Dermis blood vessel endothelial cell (primary cell): ENCODE measurements around the gene NUMB. TPM values are rescaled to one million over a fixed set of nuclear protein-coding genes. Genes with fewer than 3 reads are reported as not detected.
A peak's percentile ranks its signal among the peaks of the same experiment; 100 is the strongest.
"Not testable (repeated sequence)": the region's sequence is repeated elsewhere in the genome, so short reads cannot be mapped to it uniquely, and the experiment has no call there.

Experiments used
- DNase-seq: peaks from one replicate; pipeline ENCODE4 v3.0.0; 2010
- total RNA-seq: library from RNA; depleted of rRNA; stranded (reverse); fragments of >200 nt; gene quantifications from 2 replicates; pipeline ENCODE4 v1.2.3, GENCODE V29; 2014

NUMB gene
- total RNA-seq, 1 donor from 2014 or later = 46.3 TPM

DNA sequence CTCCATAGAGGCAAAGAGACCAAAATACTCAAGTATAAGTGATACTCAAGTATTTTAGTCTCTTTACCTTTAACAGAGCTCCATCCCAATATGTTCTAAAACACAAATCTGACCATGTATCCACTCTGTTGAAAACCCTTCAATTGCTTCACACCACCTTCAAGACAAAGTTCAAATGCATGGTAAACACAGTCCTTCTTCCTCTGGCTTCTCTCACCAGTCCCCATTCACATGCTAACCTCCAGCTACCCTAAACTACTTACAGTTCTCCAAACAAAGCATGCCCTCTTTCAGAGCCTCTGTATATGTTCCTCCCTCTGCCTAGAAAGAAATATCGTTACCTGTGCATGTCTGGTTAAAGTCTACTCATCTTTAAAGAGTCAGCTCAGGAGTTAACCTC lies 100.2 kb downstream of the NUMB start:
- DNase-seq = no peak

DNA sequence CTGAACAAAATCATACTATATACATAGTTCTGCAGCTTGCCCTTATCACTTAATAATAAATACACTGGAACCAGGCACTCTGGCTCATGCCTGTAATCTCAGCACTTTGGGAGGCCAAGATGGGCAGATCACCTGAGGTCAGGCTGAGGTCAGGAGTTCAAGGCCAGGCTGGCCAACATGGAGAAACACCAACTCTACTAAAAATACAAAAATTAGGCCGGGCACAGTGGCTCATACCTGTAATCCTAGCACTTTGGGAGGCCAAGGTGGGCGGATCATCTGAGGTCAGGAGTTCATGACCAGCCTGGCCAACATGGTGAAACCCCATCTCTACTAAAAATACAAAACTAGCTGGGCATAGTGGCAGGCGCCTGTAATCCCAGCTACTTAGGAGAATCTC lies 109.3 kb downstream of the NUMB start:
- not testable (repeated sequence) for DNase-seq

DNA sequence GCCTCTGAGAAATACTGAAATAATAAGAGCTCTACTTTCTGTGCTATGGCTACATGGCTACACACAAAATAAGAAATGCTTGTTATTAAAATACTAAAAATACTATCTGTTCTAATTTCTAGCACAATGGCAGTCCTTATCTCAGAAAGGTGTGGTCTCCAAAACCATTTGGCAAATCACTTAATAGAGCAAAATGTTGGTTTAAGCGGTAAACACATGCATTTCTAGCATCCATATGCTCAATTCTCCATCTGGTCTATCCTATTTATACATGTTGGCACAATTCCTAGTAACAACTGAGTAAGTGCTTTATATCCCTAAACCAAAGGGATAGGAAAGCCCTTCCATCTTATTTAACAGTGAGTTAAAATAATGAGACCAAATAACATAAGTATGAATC lies 114.0 kb downstream of the NUMB start:
- DNase-seq = no peak

DNA sequence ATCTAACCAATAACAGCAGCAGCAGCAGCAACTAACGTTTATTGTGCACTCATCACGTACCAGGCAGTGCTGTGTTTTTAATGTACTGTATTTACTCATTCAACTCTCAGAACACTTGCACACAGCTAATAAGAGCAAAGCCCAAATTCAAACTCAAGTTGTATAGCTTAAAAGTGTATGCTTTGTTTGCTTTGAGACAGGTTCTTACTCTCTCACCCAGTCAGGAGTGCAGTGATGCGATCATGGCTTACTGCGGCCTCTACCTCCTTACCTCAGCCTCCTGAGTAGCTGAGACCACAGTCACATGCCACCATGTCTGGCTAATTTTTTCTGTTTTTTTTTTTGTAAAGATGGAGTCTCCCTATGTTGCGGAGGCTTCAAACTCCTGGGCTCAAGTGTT lies 115.7 kb downstream of the NUMB start:
- DNase-seq = no peak

DNA sequence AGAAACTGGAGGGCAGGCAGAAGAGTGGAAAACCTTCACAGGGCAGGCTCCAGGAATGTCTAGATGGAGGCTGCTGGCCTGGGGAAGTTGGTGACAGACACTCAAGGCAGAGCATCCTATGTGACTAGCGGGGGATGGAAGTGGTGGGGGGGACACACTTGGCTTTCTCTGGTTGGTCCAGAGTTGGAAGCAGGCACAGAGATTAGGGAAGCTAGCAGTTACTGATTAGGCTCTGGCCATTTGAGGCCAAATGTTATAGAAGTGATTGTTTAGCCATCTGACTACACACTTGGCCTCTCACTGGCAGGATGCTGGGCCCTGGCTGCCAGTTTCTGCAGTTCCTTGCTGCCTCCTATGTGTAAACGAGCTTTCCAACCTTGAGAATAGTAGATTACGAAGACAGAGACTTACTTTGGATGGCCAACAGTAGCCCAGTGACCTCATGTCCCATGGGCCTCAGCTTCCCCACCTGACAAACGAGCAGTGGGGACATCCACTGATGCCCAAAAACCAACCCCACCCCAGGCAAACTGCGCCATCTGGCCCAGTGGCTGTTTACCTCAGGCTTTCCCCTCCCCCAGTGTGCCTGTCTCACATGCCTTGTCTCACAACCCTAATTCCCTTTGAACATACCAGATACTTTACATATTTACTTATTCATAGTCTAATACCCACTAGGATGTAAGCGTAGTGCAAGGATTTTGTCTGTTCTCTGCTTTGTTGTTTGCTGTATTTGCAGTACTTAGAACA lies 118.3 kb downstream of the NUMB start:
- no peak for DNase-seq

DNA sequence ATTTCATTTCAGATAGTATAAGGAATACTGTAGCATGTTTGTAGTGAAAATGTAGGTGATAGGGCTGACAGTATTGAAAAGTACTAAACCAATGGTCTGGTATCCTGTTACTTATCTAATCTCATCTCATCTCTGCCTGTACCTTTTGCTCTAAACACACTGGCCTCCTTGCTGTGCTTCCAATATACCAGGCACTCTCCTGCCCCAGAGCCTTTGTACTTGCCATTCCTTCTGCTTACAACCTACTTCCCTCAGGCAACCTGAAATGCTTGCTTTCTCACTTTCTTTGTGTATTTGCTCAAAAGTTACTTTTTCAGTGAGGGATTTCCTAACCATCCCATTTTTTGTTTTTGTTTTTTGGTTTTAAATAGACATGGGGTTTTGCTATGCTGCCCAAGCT lies 119.1 kb downstream of the NUMB start:
- DNase-seq = no peak

DNA sequence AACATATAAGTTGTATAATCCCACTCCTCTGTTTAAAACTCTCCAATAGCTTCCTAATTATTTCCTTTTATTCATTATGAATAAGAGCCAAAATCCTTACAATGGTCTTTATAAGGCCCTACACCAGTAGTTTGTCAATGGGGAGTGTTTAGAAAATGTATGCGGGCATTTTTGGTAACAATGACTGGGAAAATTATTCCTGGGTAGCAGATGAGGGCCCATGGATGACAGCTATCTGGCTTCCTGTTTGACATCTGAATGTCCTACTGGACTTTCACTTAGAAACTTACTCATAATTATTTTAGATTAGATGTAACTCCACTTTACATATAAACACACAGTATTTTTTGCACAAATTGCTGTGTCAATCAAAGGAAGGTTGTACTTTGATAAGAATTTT lies 119.8 kb downstream of the NUMB start:
- DNase-seq = peak; percentile 19

DNA sequence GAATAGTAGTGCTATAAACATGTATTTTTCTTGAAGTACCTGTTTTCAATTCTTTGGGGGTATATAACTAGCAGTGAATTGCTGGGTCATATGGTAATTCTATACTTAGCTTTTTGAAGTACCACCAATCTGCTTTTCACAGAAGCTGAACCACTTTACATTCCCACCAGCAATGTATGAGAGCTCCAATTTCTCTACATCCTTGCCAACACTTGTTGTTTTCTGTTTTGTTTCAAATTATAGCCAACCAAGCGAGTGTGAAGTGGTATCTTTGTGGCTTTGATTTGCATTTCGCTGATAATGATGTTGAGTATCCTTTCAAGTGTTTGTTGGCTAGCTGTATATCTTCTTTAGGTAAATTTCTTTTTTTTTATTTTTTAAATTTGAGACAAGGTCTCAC lies 125.3 kb downstream of the NUMB start:
- no peak for DNase-seq

DNA sequence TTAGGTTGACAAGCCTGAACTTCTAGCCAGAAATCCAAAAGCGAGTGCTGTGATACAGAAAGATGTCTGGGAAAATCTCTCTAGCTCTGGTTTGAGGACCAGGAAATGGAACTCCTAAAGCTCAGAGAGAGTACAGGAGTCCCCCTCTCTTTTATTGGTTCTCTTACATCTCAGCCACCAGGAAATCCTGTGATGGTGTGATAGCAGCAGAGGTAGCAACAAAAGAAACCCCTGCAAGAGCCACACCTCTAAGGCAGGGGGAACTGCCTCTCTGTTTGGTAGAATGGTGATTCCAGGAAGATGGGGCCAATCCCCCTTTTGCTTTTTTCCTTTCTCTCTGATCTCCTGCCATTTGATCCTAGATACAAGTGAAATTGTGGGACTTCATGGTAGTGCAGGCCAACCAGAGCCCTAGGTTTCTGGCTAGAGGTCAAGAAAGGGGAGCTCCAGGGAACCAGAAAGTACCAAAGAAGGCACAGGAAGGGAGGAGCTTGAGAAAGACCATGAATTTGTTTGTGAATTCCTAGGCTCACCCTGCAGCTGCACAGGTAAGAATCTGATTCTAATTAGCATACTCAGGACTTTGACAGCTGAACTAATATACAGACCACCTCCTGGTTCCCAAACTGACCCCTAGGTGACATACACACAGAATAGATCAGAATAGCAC lies 132.6 kb downstream of the NUMB start:
- DNase-seq = no peak

DNA sequence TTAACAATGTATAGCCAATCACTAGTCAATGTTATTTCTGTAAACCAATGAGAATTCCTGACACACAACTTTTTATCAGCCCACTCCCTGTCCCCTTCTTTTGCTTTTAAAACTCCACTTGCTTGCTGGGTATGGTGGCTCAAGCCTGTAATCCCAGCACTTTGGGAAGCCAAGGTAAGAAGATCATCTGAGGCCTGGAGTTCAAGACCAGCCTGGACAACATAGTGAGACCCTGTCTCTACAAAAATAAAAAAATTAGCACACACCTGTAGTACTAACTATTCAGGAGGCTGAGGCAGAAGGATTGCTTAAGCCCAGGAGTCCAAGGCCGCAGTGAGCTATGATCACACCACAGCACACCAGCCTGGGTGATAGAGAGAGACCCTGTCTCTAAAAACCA lies 133.3 kb downstream of the NUMB start:
- no peak for DNase-seq

DNA sequence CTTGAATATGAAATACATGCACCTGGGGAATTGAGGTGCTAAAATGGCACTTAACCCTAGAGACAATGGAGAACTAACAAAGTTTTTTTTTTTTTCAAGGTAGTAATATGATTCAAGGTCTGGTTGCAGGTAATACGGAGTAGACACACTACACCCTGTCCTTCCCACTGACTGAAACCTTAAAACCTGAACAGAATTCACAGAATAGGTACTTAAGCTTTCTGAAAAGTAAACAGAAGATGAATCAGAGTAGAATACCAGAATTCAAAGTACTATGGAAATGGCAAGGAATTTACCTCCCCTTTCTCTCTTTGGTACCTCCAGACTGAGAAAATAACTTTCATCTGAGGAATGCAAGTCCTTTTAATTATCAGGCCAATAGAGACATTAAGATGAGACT lies 133.8 kb downstream of the NUMB start:
- DNase-seq = no peak

DNA sequence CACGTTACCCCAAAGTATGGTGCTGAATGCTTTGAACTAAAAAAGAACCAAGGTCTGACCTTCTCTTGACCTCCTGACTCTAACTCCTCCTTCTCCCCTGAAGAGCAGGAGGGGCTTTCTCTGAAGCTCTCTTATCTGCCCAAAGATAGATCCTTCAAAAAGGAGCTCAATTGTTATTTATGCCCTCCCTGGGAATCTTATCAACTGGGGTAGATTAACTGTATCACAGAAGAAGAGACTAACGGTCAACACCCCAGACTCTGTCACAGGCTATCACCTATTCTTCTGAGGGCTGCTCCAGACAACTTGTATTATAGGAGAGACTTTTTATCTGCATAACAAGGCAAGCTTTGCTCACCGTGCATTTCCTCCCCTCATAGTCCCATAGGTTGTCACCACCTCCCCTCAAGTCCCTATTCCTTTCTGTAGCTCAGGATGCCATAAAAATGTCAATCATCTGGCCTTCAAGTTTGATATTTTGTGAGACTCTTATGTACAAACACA lies 134.4 kb downstream of the NUMB start:
- no peak for DNase-seq

DNA sequence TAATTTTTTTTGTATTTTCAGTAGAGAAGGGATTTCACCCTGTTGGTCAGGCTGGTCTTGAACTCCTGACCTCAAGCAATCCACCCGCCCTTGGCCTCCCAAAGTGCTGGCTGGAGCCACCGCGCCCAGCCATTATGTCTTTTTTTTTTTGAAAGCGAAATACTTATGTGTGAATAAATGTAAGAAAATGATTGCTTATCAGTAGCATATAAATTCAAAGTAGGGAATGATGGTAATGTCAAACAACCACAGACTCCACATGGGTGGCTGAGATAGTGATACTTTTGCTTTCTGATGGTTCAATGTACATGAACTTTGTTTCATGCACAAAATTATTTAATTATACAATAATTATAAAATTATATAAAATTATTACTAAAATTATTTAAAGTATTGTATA lies 145.2 kb downstream of the NUMB start:
- DNase-seq = no peak

DNA sequence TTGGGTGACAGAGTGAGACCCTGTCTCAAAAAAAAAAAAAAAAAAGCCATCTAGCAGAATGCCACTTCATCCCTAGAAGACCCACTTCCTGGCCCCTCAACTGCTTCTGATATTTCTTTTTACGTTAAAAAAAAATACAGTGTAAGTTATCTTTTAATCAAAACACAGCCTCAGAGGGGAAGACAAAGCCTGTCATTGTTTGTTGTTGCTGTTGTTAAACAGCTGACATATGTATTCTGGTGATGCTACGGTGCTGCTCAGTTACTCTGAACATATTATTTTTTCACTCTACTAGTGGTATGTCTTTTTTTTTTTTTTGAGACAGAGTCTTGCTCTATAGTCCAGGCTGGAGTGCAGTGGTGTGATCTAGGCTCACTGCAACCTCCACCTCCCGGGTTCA lies 145.7 kb downstream of the NUMB start:
- no peak for DNase-seq

DNA sequence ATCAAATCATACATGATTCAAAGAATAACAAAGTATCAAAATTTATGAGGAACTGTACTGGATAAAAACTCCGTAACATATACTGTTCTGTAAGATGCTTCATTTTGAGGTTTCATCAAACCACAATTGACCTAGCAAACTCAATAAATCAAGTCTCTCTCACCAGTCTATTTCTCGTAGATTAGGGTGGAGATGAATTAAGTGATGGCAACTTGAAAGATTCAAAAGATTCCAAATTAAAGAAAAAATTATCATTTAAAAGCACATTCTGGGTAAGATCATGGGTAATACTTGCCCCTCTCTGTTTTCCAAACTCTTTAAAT lies 146.7 kb downstream of the NUMB start:
- no peak for DNase-seq

DNA sequence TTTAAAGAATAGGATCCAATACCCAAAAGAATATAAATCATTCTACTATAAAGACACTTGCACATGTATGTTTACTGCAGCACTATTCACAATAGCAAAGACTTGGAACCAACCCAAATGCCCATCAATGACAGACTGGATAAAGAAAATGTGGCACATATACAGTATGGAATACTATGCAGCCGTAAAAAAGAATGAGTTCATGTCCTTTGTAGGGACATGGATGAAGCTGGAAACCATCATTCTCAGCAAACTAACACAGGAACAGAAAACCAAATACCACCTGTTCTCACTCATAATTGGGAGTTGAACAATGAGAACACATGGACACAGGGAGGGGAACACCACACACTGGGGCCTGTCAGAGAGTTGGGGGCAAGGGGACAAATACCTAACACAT lies 149.1 kb downstream of the NUMB start:
- DNase-seq = not testable (repeated sequence)

DNA sequence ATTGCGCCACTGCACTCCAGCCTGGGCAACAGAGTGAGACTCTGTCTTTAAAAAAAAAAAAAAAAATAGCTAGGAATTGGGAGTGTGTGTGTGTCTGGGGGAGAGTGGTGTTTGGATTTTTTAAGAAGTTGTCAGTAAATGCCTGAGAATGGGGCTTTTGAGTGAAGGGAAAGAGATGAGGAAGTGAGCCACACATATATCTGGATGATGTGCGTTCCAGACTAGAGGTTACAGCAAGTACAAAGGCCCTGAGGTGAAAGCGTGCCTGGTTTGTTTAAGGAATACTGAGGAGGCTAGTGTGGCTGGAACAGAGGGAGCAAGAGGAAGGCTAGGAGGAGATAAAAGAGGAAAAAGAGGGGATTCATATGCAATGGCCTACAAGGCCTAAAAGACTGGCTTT lies 151.1 kb downstream of the NUMB start:
- DNase-seq = no peak

DNA sequence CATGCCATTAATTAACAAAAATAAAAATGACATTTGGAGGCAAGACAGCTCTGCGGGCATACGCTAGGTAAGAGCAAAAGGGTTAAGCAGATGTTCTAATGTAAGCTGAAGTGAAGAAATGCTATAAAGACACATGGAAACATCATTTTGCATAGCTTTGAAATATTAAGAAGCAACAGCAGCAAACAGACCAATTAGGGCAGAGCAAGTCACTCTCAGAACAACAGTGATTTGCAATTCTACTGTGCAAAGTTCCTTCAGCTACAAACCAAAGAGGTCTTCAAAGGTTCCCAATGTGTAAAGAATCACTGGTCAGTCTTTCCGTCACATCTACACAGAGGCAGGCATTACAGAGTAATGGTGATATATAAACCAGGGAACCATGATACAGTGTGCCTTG lies 152.8 kb downstream of the NUMB start:
- DNase-seq = no peak

DNA sequence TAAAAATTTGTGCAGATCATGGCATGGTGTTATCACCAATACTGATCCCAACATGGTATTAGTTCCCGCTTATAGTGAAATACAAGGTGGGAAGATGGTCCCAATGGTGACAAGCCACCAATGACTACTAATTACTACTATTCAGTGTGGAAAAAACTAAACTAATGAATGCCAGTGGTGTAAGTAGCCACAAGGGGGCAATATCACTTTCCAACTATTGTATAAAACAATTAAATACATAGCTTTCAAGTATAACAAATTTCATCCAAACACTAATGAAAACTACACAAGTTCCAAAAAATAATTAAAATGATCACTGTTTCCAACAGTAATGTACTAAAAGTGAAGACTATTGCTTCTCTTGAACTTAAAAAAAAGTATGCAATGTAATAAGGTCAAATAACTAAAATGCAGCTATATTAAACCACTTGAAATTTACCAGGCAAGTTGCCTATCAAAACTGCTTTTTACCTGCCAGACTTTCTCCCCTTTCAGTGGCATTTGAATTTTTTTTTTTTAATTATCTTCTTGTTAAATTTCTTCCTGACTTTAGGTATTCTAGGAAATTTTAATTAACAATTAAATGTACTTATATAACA lies 163.0 kb downstream of the NUMB start:
- DNase-seq = peak; percentile 69

DNA sequence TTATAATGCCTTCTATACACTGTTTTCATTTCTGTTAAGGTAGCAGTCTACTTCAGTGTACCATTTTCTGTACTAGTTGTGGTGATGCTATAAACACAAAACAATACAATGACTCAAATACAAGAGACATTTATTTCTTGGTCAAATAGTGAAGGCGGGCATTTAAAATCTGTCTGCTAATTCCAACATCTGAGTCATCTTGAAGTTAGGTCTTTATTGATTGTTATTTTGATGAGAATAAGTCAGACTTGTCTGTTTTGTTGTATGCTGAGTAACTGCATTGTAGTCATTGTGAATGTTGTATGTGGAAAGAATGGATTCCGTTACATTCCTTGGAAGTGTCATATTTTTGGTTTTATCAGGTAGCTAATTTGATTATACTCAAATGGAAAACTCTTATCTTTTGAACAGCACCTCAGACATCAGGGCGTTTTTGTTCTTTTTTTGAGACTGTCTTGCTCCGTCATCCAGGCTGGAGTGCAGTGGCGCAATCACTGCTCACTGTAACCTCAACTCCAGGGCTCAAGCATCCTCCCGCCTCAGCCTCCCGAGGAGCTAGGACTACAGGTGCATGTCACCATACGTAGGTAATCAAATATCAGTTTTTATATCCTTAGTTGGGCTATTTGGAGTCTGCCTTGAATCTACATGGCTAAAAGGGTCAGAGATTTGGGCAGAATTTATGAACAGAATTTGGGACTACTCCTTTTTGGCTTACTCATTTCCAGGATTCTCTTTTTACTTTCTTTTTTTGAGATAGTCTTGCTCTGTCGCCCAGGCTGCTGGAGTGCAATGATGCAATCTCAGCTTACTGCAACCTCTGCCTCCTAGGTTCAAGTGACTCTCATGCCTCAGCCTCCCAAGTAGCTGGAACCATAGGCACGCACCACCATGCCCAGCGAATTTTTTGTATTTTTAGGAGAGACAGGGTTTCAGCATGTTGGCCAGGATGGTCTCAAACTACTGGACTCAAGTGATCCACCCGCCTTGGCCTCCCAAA lies 164.3 kb downstream of the NUMB start:
- peak; percentile 49 for DNase-seq

DNA sequence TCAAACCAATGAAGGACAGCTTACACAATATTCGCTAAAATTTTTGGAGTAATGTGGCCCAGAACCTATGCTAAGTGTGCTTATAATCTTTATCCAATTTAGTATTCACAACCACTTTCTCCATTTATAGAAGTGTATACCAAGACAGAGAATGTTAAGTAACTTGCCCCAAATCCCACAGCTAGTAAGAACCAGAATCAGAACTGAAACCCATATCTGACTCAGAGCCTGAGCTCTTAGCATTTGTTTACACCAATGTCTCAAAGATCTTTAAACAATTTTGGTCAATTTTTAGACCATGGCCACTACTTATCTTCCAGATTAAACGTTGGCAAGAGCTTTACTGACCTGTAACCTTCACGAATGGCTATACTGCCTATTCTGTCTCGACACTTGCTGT lies 168.1 kb downstream of the NUMB start:
- DNase-seq = no peak

DNA sequence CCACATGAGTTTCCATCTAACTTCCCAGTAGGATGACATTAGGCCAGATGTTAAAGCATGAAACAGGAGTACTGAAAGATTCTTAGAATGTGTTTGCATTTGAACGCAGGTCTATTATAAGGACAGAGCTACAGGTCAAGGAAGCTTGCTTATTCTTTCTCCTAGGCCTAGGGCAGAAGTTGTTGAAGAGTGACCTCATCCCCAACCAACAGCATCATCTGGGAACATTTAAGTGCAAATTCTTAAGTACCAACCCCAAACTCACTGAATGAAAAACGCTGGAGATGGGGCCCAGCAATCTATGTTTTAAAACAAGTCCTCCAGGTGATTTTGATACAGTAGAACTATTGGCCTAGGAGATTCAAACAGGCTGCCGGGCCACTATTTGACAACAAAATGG lies 168.6 kb downstream of the NUMB start:
- no peak for DNase-seq

DNA sequence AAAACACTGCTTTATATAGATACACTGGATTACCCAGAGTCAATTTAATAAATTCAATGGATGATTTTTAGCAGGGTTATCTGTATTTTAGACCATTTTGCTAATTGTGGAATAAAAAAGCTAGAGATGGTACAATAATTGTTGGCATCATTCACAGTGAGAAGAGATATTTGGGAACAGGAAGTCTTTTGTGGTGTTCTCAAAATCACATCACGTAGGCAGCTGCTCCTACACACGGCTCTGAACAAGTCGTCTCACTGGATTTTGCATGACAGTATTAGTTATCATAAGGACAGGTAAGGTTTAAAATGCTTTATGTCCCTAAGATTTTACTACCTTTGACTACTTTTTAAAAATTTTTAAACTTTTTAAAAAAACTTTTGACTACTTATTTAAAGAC lies 169.0 kb downstream of the NUMB start:
- DNase-seq = no peak
